Naive thymus-derived CD4-positive, alpha-beta T cell (primary cell): ENCODE data around the gene APPL2. TPM values are rescaled to one million over a fixed set of nuclear protein-coding genes. Genes with fewer than 3 reads are reported as not detected.

Source experiments
- ATAC-seq: fragments of 150-1000 bp; cut with Tn5 transposase; 2 replicates; pipeline ENCODE4 v1.10.0; 2021; ENCODE audit warnings: mild to moderate bottlenecking, moderate library complexity
- CTCF ChIA-PET: fragments of 350-600 bp; sonication (Branson Sonifier 250); formaldehyde crosslinking; loops from one replicate; lab custom pipeline; 2021; ENCODE audit warnings: antibody characterized with exemption; lab: Charles Lee
- POLR2A ChIA-PET: fragments of 350-600 bp; sonication (Branson Sonifier 250); formaldehyde crosslinking; loops from one replicate; lab custom pipeline; 2021; ENCODE audit warnings: antibody characterized with exemption, inconsistent platforms; lab: Charles Lee
- DNase-seq, 9 donors: peaks; one replicate each; pipeline versions ENCODE4 v3.0.0 to v3.0.0-alpha.2; 2020 to 2022; ENCODE audit warnings: mixed read lengths in 1 of 9
- H3K27ac ChIP-seq: one replicate; pipeline ENCODE4 v1.7.0; 2013; ENCODE audit warnings: mild to moderate bottlenecking, low read depth, low read length, moderate library complexity
- H3K27me3 ChIP-seq, 2 donors: one replicate each; pipeline ENCODE4 v1.7.0; 2013; ENCODE audit warnings: low read length in 2 of 2, mild to moderate bottlenecking in 2 of 2, moderate library complexity in 2 of 2; ENCODE audit not compliant: control insufficient read depth in 2 of 2, insufficient read depth in 2 of 2
- H3K36me3 ChIP-seq, 3 experiments: 1 replicate in 2 of 3; 2 replicates in 1 of 3; pipeline ENCODE4 v1.7.0; 2013; ENCODE audit warnings: low read length in 3 of 3, mild to moderate bottlenecking in 3 of 3, moderate library complexity in 1 of 3; ENCODE audit not compliant: insufficient read depth in 3 of 3, control insufficient read depth in 2 of 3
- H3K4me1 ChIP-seq, 2 donors: one replicate each; pipeline ENCODE4 v1.7.0; 2013; ENCODE audit warnings: low read length in 2 of 2, mild to moderate bottlenecking in 2 of 2, moderate library complexity in 1 of 2; ENCODE audit not compliant: control insufficient read depth in 2 of 2, insufficient read depth in 2 of 2
- H3K4me3 ChIP-seq: 2 replicates; pipeline ENCODE4 v1.7.0; 2013; ENCODE audit warnings: mild to moderate bottlenecking, low read length
- H3K9me3 ChIP-seq, 3 experiments: 1 replicate in 2 of 3; 2 replicates in 1 of 3; pipeline ENCODE4 v1.7.0; 2013; ENCODE audit warnings: low read length in 3 of 3; ENCODE audit not compliant: control insufficient read depth in 2 of 3
- H3K27ac Mint-ChIP-seq, 9 donors: one replicate each; pipeline ENCODE4 v1.8.0; 2020 to 2022; ENCODE audit warnings: mixed read lengths in 9 of 9, mild to moderate bottlenecking in 8 of 9, moderate library complexity in 5 of 9, inconsistent platforms in 2 of 9
- H3K27me3 Mint-ChIP-seq, 5 donors: one replicate each; pipeline ENCODE4 v1.8.0; 2021 to 2022; ENCODE audit warnings: mixed read lengths in 5 of 5, mild to moderate bottlenecking in 1 of 5
- H3K36me3 Mint-ChIP-seq, 5 donors: one replicate each; pipeline ENCODE4 v1.8.0; 2020 to 2022; ENCODE audit warnings: mixed read lengths in 5 of 5, mild to moderate bottlenecking in 3 of 5, inconsistent platforms in 1 of 5
- H3K4me1 Mint-ChIP-seq, 7 donors: one replicate each; pipeline ENCODE4 v1.8.0; 2020 to 2022; ENCODE audit warnings: mixed read lengths in 7 of 7, mild to moderate bottlenecking in 3 of 7, inconsistent platforms in 1 of 7
- H3K4me3 Mint-ChIP-seq, 10 donors: one replicate each; pipeline ENCODE4 v1.8.0; 2020 to 2022; ENCODE audit warnings: mild to moderate bottlenecking in 10 of 10, mixed read lengths in 10 of 10, moderate library complexity in 6 of 10, inconsistent platforms in 2 of 10
- H3K9me3 Mint-ChIP-seq, 11 donors: one replicate each; pipeline ENCODE4 v1.8.0; 2020 to 2022; ENCODE audit warnings: mixed read lengths in 11 of 11, mild to moderate bottlenecking in 4 of 11, inconsistent platforms in 1 of 11, moderate library complexity in 1 of 11
- intact Hi-C, 2 donors: fragments of 100-400 bp; cut with micrococcal nuclease; formaldehyde crosslinking; loops; one replicate each; pipeline ENCODE4 v1.15.1; 2023
- polyA plus RNA-seq, 2 donors: library from polyadenylated mRNA; unstranded; fragments of 300-500 nt; fragmentation: Illumina TruSeq; gene quantifications; one replicate each; pipeline ENCODE4 v1.2.3, GENCODE V29; 2021
- total RNA-seq, 6 experiments: library from RNA in 5 of 6; stranded (reverse) in 5 of 6; gene quantifications; 1 replicate in 5 of 6; 2 replicates in 1 of 6; pipeline ENCODE4 v1.2.3 and lab custom pipeline; 2021 to 2026

APPL2 gene
- total and polyA plus RNA-seq, 7 experiments from 2014 or later, result 10.1 to 74.5 (median 39.8) TPM

GRCh38 chr12:105170139-105170538, 65.8 kb downstream of the APPL2 start:
- H3K27ac ChIP-seq, result no peak overlapping the region
- no peaks in the 10 kb centered on the region for H3K27me3 Mint-ChIP-seq
- no peaks in the 10 kb centered on the region for H3K27me3 ChIP-seq
- peaks cover 0 to 5% (median 3%) of the 10 kb centered on the region in 7 donors for H3K4me1 Mint-ChIP-seq
- H3K4me1 ChIP-seq, result no peaks in the 10 kb centered on the region
- no peaks in the 10 kb centered on the region for H3K9me3 ChIP-seq
- ChIA-PET POLR2A (interaction anchor here (0.7 kb wide), 1 partner anchor 52 kb away, joined by 4 read pairs; no protein-coding TSS in a partner anchor), CTCF (no interaction called here)
- intact Hi-C loops, result loop anchor here in 1 of 2 donors (10.0 kb wide), 1 partner anchor 215 kb away; no protein-coding TSS in a partner anchor
- DNase-seq, result no peak
- H3K36me3 Mint-ChIP-seq, result peaks cover 4 to 18% (median 10%) of the 10 kb centered on the region in 5 donors
- peaks cover 4 to 35% (median 11%) of the 10 kb centered on the region in 3 experiments for H3K36me3 ChIP-seq
- peak overlapping the region in 1 of 9 donors; percentile 22 for H3K27ac Mint-ChIP-seq
- no peaks in the 10 kb centered on the region for H3K9me3 Mint-ChIP-seq
- ATAC-seq, result no peak
- H3K4me3 ChIP-seq, result no peak overlapping the region
- H3K4me3 Mint-ChIP-seq, result no peak overlapping the region

- no peak overlapping the region for H3K4me3 Mint-ChIP-seq
- ChIA-PET POLR2A (no interaction called here), CTCF (interaction anchor here (0.8 kb wide), 1 partner anchor 229 kb away, joined by 3 read pairs; no protein-coding TSS in a partner anchor)
- no peaks in the 10 kb centered on the region for H3K27me3 Mint-ChIP-seq
- Histone ChIP-seq H3K27me3 (no peaks in the 10 kb centered on the region), H3K9me3 (no peaks in the 10 kb centered on the region), H3K36me3 (peaks cover 4 to 45% (median 21%) of the 10 kb centered on the region in 3 experiments), H3K4me1 (no peaks in the 10 kb centered on the region), H3K27ac (no peak overlapping the region), H3K4me3 (no peak overlapping the region)
- H3K4me1 Mint-ChIP-seq, result peaks cover 0 to 12% (median 3%) of the 10 kb centered on the region in 7 donors
- intact Hi-C loops, result loop anchor here in 1 of 2 donors (5.0 kb wide), 1 partner anchor 36 kb away; no protein-coding TSS in a partner anchor
- DNase-seq, result no peak
- ATAC-seq, result no peak
- peak overlapping the region in 1 of 9 donors; percentile 33 for H3K27ac Mint-ChIP-seq
- peaks cover 7 to 26% (median 9%) of the 10 kb centered on the region in 5 donors for H3K36me3 Mint-ChIP-seq
- no peaks in the 10 kb centered on the region for H3K9me3 Mint-ChIP-seq
Measured at GRCh38 chr12:105168006-105168405, 68.0 kb downstream of the APPL2 start.

- ChIA-PET POLR2A (no interaction called here), CTCF (interaction anchor here (0.7 kb wide), 1 partner anchor 17 kb away, joined by 4 read pairs; no protein-coding TSS in a partner anchor)
- Mint-ChIP-seq H3K4me3 (no peak overlapping the region), H3K27me3 (no peaks in the 10 kb centered on the region), H3K27ac (peak overlapping the region in 2 of 9 donors; percentile 19 to 65), H3K9me3 (no peaks in the 10 kb centered on the region), H3K4me1 (peaks cover 0 to 12% (median 1%) of the 10 kb centered on the region in 7 donors), H3K36me3 (peaks cover 8 to 25% (median 9%) of the 10 kb centered on the region in 5 donors)
- Histone ChIP-seq H3K27ac (no peak overlapping the region), H3K9me3 (no peaks in the 10 kb centered on the region), H3K36me3 (peaks cover 0 to 45% (median 21%) of the 10 kb centered on the region in 3 experiments), H3K27me3 (no peaks in the 10 kb centered on the region), H3K4me3 (no peak overlapping the region), H3K4me1 (no peaks in the 10 kb centered on the region)
- DNase-seq, result no peak
- intact Hi-C loops, result loop anchor here in 1 of 2 donors (5.0 kb wide), 1 partner anchor 35 kb away; no protein-coding TSS in a partner anchor
- ATAC-seq, result no peak
Measured at GRCh38 chr12:105167346-105167745, 68.6 kb downstream of the APPL2 start.

- H3K36me3 ChIP-seq, result peaks cover 0 to 45% (median 23%) of the 10 kb centered on the region in 3 experiments
Measured at GRCh38 chr12:105166736-105167135, 69.2 kb downstream of the APPL2 start.

GRCh38 chr12:105164068-105164467, 71.9 kb downstream of the APPL2 start:
- intact Hi-C loops, result loop anchor here in 1 of 2 donors (2.0 kb wide), 1 partner anchor 219 kb away; no protein-coding TSS in a partner anchor
- CTCF ChIA-PET, result no interaction called here

More at GRCh38 chr12:105166736-105167135, 69.2 kb downstream of the APPL2 start:
- H3K9me3 ChIP-seq, result no peaks in the 10 kb centered on the region
- no peak overlapping the region for H3K27ac ChIP-seq
- H3K4me3 ChIP-seq, result no peak overlapping the region
- ATAC-seq, result no peak
- ChIA-PET POLR2A (no interaction called here), CTCF (no interaction called here)
- Mint-ChIP-seq H3K27ac (peak overlapping the region in 4 of 9 donors; percentile 19 to 65 (median 42)), H3K9me3 (no peaks in the 10 kb centered on the region), H3K27me3 (no peaks in the 10 kb centered on the region), H3K4me1 (peaks cover 0 to 12% (median 0%) of the 10 kb centered on the region in 7 donors), H3K4me3 (no peak overlapping the region), H3K36me3 (peaks cover 9 to 26% (median 13%) of the 10 kb centered on the region in 5 donors)
- H3K4me1 ChIP-seq, result no peaks in the 10 kb centered on the region
- intact Hi-C loops, result loop anchor here in 1 of 2 donors (5.0 kb wide), 1 partner anchor 34 kb away; no protein-coding TSS in a partner anchor
- no peaks in the 10 kb centered on the region for H3K27me3 ChIP-seq
- DNase-seq, result no peak

GRCh38 chr12:105162174-105162573, 73.8 kb downstream of the APPL2 start:
- no peaks in the 10 kb centered on the region for H3K27me3 Mint-ChIP-seq
- ChIA-PET CTCF (no interaction called here), POLR2A (no interaction called here)
- peaks cover 0 to 13% (median 2%) of the 10 kb centered on the region in 7 donors for H3K4me1 Mint-ChIP-seq
- no peak for DNase-seq
- no peaks in the 10 kb centered on the region for H3K9me3 Mint-ChIP-seq
- Histone ChIP-seq H3K27ac (no peak overlapping the region), H3K4me1 (no peaks in the 10 kb centered on the region), H3K36me3 (peaks cover 0 to 54% (median 20%) of the 10 kb centered on the region in 3 experiments), H3K27me3 (no peaks in the 10 kb centered on the region), H3K9me3 (no peaks in the 10 kb centered on the region), H3K4me3 (no peak overlapping the region)
- H3K36me3 Mint-ChIP-seq, result peaks cover 15 to 39% (median 29%) of the 10 kb centered on the region in 5 donors
- no peak overlapping the region for H3K4me3 Mint-ChIP-seq
- H3K27ac Mint-ChIP-seq, result peak overlapping the region in 2 of 9 donors; percentile 9 to 29
- intact Hi-C loops, result loop anchor here in 1 of 2 donors (1.0 kb wide), 1 partner anchor 9 kb away; no protein-coding TSS in a partner anchor
- no peak for ATAC-seq

More at GRCh38 chr12:105164068-105164467, 71.9 kb downstream of the APPL2 start:
- H3K4me1 ChIP-seq, result no peaks in the 10 kb centered on the region
- H3K9me3 ChIP-seq, result no peaks in the 10 kb centered on the region
- Mint-ChIP-seq H3K27me3 (no peaks in the 10 kb centered on the region), H3K4me1 (peaks cover 0 to 12% (median 2%) of the 10 kb centered on the region in 7 donors), H3K4me3 (no peak overlapping the region), H3K27ac (peak overlapping the region in 3 of 9 donors; percentile 13 to 63 (median 51)), H3K9me3 (no peaks in the 10 kb centered on the region), H3K36me3 (peaks cover 14 to 37% (median 20%) of the 10 kb centered on the region in 5 donors)
- no peaks in the 10 kb centered on the region for H3K27me3 ChIP-seq
- H3K27ac ChIP-seq, result peak overlapping the region; percentile 1
- H3K4me3 ChIP-seq, result no peak overlapping the region
- POLR2A ChIA-PET, result interaction anchor here (0.6 kb wide), 1 partner anchor 199 kb away, joined by 3 read pairs; no protein-coding TSS in a partner anchor
- H3K36me3 ChIP-seq, result peaks cover 0 to 49% (median 20%) of the 10 kb centered on the region in 3 experiments
- no peak for DNase-seq
- ATAC-seq, result no peak
